DND-41 (cell line): ENCODE measurements around the gene ROMO1.

Source experiments
- ATAC-seq: fragments of 200-7000 bp; cut with Tn5 transposase; 3 replicates; pipeline ENCODE4 v1.9.1; 2021; ENCODE audit warnings: low read depth; ENCODE audit not compliant: insufficient read depth
- DNase-seq: peaks from one replicate; pipeline ENCODE4 v3.0.0-alpha.2; 2020
- H2AFZ ChIP-seq: 2 replicates; pipeline ENCODE4 v1.6.0; 2012; ENCODE audit warnings: low read depth, low read length
- H3K27ac ChIP-seq: 2 replicates; pipeline ENCODE4 v1.5.1; 2012; ENCODE audit warnings: low read length, inconsistent platforms
- H3K27me3 ChIP-seq: fragments of 200-600 bp; sonication (generic); 2 replicates; pipeline ENCODE4 v1.6.0; 2012; ENCODE audit warnings: low read length, mild to moderate bottlenecking, inconsistent platforms; ENCODE audit not compliant: insufficient read depth, poor library complexity
- H3K36me3 ChIP-seq: 2 replicates; pipeline ENCODE4 v1.5.1; 2012; ENCODE audit warnings: low read length, inconsistent platforms; ENCODE audit not compliant: insufficient read depth
- H3K4me1 ChIP-seq: 2 replicates; pipeline ENCODE4 v1.5.1; 2012; ENCODE audit warnings: mild to moderate bottlenecking, low read length; ENCODE audit not compliant: insufficient read depth
- H3K4me2 ChIP-seq: 2 replicates; pipeline ENCODE4 v1.6.0; 2012; ENCODE audit warnings: mild to moderate bottlenecking, moderate library complexity, low read length, inconsistent platforms; ENCODE audit not compliant: insufficient read depth
- H3K4me3 ChIP-seq, 2 experiments: fragments of 200-600 bp in 1 of 2; shearing (Covaris generic) in 1 of 2; 2 replicates each; pipeline ENCODE4 v1.5.1; 2012 to 2016; ENCODE audit warnings: inconsistent platforms in 2 of 2, low read length in 2 of 2, mild to moderate bottlenecking in 2 of 2, low read depth in 1 of 2, moderate library complexity in 1 of 2
- H3K79me2 ChIP-seq: 2 replicates; pipeline ENCODE4 v1.6.0; 2012; ENCODE audit warnings: low read length, inconsistent platforms; ENCODE audit not compliant: insufficient read depth
- H3K9ac ChIP-seq: 2 replicates; pipeline ENCODE4 v1.6.0; 2012; ENCODE audit warnings: low read depth, mild to moderate bottlenecking, inconsistent platforms, low read length, moderate library complexity
- H3K9me3 ChIP-seq: 2 replicates; pipeline ENCODE4 v1.5.1; 2012; ENCODE audit warnings: low read length, moderate library complexity, mild to moderate bottlenecking, inconsistent platforms; ENCODE audit not compliant: insufficient read depth, severe bottlenecking
- H4K20me1 ChIP-seq: 2 replicates; pipeline ENCODE4 v1.6.0; 2012; ENCODE audit warnings: low read length; ENCODE audit not compliant: insufficient read depth
- EZH2 ChIP-seq: IDR thresholded peaks from 3 replicates; pipeline ENCODE4 v1.6.1; 2012; ENCODE audit warnings: borderline replicate concordance, low read depth, mild to moderate bottlenecking, moderate library complexity, low read length, inconsistent platforms; ENCODE audit not compliant: severe bottlenecking
- TF ChIP-seq, protein P1 (sequence below): IDR thresholded peaks from 2 replicates; pipeline ENCODE4 v1.5.1; 2012; ENCODE audit warnings: borderline replicate concordance, low read length, moderate library complexity, mild to moderate bottlenecking; ENCODE audit not compliant: poor library complexity, severe bottlenecking; ENCODE audit errors: extremely low read depth

ROMO1 gene

DNA sequence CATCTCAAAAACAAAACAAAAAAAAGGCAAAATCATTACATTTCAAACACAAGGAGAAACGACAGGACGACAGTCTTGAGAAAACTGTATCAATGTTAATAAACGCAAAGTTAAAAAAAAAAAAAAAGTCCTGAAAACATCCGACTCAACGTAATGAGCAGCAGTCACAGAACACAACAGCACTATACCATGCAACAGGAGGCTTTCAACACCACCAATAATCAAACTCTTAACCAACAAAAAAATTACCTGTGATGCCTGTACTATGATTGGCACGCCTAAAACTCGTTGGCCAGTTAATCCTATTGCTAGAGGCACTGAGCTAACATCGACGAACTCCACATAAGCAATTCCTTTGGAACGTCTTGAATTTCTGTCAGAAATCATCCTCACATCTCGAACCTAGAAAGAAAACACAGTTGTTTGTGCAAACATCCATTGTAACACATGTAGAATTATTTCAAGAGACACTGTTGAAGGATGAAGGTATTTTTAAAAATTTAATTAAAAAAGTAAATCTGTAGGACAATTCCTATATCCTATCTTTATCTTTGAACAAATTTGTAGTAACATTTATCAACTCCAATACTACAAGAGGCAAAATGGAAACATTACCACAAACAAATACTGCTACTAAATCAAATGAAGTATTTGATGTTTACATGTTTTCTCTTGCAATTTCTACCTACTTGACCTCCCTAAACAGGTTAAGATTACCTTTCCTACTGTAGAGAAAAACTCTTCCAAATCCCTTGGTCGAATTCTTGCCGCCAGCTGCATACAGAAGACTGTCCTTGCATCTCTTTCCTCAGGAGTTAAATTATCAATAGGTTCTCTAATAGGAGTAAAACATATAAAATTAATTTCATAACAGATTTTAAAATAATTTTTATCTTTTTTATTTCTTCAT lies 25.4 kb downstream of the ROMO1 start:
- no peak overlapping the region for H3K9ac ChIP-seq
- DNase-seq (no peak), ATAC-seq (no peak)
- no peak overlapping the region for H3K27ac ChIP-seq
- no peak overlapping the region for H3K4me2 ChIP-seq
- H4K20me1 ChIP-seq = peaks cover 91% of the 10 kb centered on the region
- no peak overlapping the region for H3K4me3 ChIP-seq
- no peaks in the 10 kb centered on the region for H3K27me3 ChIP-seq
- no peaks in the 10 kb centered on the region for H3K9me3 ChIP-seq
- no peak for TF ChIP-seq EZH2
- TF ChIP-seq, protein P1, sequence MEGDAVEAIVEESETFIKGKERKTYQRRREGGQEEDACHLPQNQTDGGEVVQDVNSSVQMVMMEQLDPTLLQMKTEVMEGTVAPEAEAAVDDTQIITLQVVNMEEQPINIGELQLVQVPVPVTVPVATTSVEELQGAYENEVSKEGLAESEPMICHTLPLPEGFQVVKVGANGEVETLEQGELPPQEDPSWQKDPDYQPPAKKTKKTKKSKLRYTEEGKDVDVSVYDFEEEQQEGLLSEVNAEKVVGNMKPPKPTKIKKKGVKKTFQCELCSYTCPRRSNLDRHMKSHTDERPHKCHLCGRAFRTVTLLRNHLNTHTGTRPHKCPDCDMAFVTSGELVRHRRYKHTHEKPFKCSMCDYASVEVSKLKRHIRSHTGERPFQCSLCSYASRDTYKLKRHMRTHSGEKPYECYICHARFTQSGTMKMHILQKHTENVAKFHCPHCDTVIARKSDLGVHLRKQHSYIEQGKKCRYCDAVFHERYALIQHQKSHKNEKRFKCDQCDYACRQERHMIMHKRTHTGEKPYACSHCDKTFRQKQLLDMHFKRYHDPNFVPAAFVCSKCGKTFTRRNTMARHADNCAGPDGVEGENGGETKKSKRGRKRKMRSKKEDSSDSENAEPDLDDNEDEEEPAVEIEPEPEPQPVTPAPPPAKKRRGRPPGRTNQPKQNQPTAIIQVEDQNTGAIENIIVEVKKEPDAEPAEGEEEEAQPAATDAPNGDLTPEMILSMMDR = no peak
- peaks cover 98% of the 10 kb centered on the region for H3K36me3 ChIP-seq
- no peak overlapping the region for H2AFZ ChIP-seq
- peaks cover 8% of the 10 kb centered on the region; the same call in 1 of the 2 replicates for H3K4me1 ChIP-seq
- H3K79me2 ChIP-seq = peaks cover 98% of the 10 kb centered on the region

DNA sequence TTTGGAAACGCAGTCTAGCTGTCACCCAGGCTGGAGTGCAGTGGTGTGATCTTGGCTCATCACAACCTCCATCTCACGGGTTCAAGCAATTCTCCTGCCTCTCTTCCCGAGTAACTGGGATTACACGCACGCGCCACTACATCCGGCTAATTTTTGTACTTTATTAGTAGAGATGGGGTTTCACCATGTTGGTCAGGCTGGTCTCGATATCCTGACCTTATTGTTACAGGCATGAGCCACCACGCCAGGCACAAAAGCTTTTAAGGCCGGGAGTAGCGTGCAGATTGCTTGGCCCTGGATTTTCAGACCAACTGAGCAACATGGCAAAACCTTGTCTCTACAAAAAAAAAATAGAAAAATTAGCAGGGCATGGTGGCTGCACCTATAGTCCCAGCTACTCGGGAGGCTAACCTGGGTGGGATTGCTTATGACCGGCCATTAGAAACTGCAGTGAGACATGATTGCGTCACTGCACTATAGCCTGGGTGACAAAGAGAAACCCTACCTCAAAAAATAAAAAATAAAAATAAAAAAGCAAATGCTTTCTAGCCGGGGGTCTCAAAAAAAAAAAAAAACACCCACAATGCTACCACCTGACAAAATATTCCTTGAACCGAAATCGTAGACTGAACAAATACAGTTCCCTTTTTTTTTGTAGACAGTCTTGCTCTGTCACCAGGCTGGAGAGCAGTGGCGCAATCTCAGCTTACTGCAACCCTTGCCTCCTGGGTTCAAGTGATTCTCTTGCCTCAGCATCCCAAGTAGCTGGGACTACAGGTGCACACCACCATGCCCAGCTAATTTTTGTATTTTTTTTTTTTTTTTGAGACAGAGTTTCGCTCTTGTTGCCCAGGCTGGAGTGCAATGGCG lies 27.9 kb downstream of the ROMO1 start:
- ATAC-seq (no peak), DNase-seq (no peak)
- H4K20me1 ChIP-seq = peaks cover 91% of the 10 kb centered on the region
- H3K9me3 ChIP-seq = no peaks in the 10 kb centered on the region
- no peak overlapping the region for H3K27ac ChIP-seq
- peaks cover 98% of the 10 kb centered on the region for H3K79me2 ChIP-seq
- no peaks in the 10 kb centered on the region for H3K27me3 ChIP-seq
- peaks cover 17% of the 10 kb centered on the region; the same call in 1 of the 2 replicates for H3K4me1 ChIP-seq
- H3K9ac ChIP-seq = no peak overlapping the region
- H3K36me3 ChIP-seq = peaks cover 98% of the 10 kb centered on the region
- H3K4me3 ChIP-seq = no peak overlapping the region
- H2AFZ ChIP-seq = no peak overlapping the region
- no peak overlapping the region for H3K4me2 ChIP-seq
- no peak for TF ChIP-seq EZH2
- TF ChIP-seq, protein P1 = no peak

DNA sequence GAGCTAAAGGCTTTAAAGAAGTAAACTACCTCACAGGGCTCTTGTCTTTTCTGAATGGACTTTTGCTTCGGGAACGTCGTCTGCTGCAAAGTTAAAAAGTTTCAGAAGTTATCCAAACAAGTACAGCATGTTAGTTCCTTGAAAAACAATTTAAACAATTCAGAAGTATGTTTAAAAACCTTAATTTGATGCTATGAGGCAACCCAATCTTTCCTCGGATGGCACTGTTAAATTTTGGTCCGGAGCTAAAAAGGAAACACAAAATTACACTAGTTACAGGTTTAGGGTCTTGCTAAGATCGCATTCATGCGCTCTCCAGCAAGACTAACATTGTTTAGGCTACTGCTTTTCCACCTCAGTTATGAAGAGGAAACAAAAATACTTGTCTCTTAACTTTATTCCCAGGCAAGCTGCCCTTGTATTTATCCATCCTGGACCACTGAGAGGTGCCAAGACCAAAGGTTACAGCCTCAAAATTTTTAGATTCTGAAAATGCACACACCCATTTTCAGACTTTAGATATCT lies 30.1 kb downstream of the ROMO1 start:
- no peak overlapping the region for H3K4me2 ChIP-seq
- peaks cover 99% of the 10 kb centered on the region for H3K36me3 ChIP-seq
- peaks cover 31% of the 10 kb centered on the region for H3K4me1 ChIP-seq
- no peak overlapping the region for H3K4me3 ChIP-seq
- TF ChIP-seq EZH2 = no peak
- TF ChIP-seq, protein P1 = no peak
- no peaks in the 10 kb centered on the region for H3K9me3 ChIP-seq
- DNase-seq (no peak), ATAC-seq (no peak)
- no peak overlapping the region for H3K27ac ChIP-seq
- H3K79me2 ChIP-seq = peaks cover 99% of the 10 kb centered on the region
- peaks cover 93% of the 10 kb centered on the region for H4K20me1 ChIP-seq
- H3K9ac ChIP-seq = no peak overlapping the region
- no peak overlapping the region for H2AFZ ChIP-seq
- H3K27me3 ChIP-seq = no peaks in the 10 kb centered on the region
